ENCODE measurements around the gene BCAR3.

DNA sequence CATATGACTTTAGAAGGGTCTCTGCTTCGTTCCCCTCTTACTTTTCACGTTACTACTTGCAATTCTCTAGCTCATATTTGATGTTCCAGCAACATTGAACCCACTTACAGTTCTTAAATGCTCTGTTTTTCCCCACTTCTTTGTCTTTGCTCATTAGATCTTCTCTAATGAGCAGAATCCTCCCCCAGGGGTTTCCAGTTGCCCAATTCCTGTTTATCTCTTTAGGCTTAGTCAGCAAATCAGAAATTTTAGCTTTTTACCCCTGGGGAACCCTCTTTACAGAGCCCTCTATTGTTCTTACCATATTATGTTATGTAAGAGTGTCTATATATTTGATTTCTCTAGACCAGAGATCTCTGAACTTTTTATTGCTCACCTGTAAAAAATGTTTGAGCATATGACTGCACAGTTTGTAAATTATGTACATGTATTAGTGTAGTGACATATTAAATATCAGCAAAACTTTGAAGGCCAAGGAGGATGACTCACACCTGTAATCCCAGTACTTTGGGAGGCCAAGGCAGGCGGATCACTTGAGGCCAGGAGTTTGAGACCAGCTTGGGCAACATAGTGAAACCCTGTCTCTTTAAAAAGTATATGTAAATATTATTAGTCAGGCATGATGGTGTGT lies 162.3 kb downstream of the BCAR3 start:
- TF ChIP-seq CTCF (IDR thresholded peaks at IDR 0.05): no peak
- no peak for TF ChIP-seq POLR2AphosphoS5 (IDR thresholded peaks at IDR 0.05)
- TF ChIP-seq POLR2A (IDR thresholded peaks at IDR 0.05): no peak

Data from suprapubic skin (tissue), 4 donors.